A549 (cell line): ENCODE data around the gene TACC2. TPM values are rescaled to one million over a fixed set of nuclear protein-coding genes. Genes with fewer than 3 reads are reported as not detected.

Experiments used
- ATAC-seq, 2 experiments: fragments of 200-7000 bp in 1 of 2; fragments of >200 bp in 1 of 2; cut with Nextera tagmentation in 1 of 2; cut with Tn5 transposase in 1 of 2; 3 replicates each; pipeline versions ENCODE4 v1.8.0 to v1.9.1; 2018 to 2020; ENCODE audit warnings: mild to moderate bottlenecking in 1 of 2, moderate library complexity in 1 of 2
- CTCF ChIA-PET: fragments of 300-600 bp; sonication (Branson Sonifier 250); formaldehyde crosslinking; extraction: SDS; loops from one replicate; lab custom pipeline; 2021; ENCODE audit warnings: antibody characterized with exemption, inconsistent platforms; lab: Yijun Ruan, JAX
- POLR2A ChIA-PET: fragments of 350-600 bp; formaldehyde crosslinking; extraction: SDS; loops from one replicate; lab custom pipeline; 2021; ENCODE audit warnings: antibody characterized with exemption, inconsistent platforms; lab: Yijun Ruan, JAX
- DNase-seq, 2 experiments: peaks; one replicate each; pipeline versions ENCODE4 v3.0.0 to v3.0.0-alpha.2; 2011 to 2016; ENCODE audit warnings: low read depth in 1 of 2, low spot score in 1 of 2
- FAIRE-seq: peaks from 2 replicates; lab custom pipeline; 2011; peaks lifted over from hg19 to GRCh38; lab: Jason Lieb, UNC
- H3K27ac ChIP-seq, 2 experiments: fragments of >200 bp; sonication (Bioruptor Twin); formaldehyde crosslinking; 3 replicates each; pipeline ENCODE4 v1.5.1; 2016 to 2017
- H3K4me1 ChIP-seq: fragments of >200 bp; sonication (Bioruptor Twin); formaldehyde crosslinking; 3 replicates; pipeline ENCODE4 v1.6.1; 2016
- H3K4me2 ChIP-seq: fragments of >200 bp; sonication (Bioruptor Twin); formaldehyde crosslinking; 3 replicates; pipeline ENCODE4 v1.6.1; 2016
- H3K4me3 ChIP-seq: fragments of >200 bp; sonication (Bioruptor Twin); formaldehyde crosslinking; 3 replicates; pipeline ENCODE4 v1.5.1; 2016
- H3K9me3 ChIP-seq: fragments of >200 bp; sonication (Bioruptor Twin); formaldehyde crosslinking; 3 replicates; pipeline ENCODE4 v1.6.1; 2016
- CBX2 ChIP-seq: fragments of 200-600 bp; sonication (generic); IDR thresholded peaks from 2 replicates; pipeline ENCODE4 v1.6.1; 2016; ENCODE audit warnings: low read depth, mild to moderate bottlenecking, borderline replicate concordance
- CBX8 ChIP-seq: fragments of 200-600 bp; sonication (generic); IDR thresholded peaks from 2 replicates; pipeline ENCODE4 v1.6.1; 2016
- CHD4 ChIP-seq: fragments of 200-600 bp; sonication (generic); IDR thresholded peaks from 2 replicates; pipeline ENCODE4 v1.6.1; 2016; ENCODE audit warnings: antibody characterized with exemption, mild to moderate bottlenecking, borderline replicate concordance
- EHF ChIP-seq: fragments of 250-450 bp; sonication (Bioruptor Pico); IDR thresholded peaks from 2 replicates; pipeline ENCODE4 v1.5.0; 2020; ENCODE audit warnings: mild to moderate bottlenecking
- EP300 ChIP-seq, 2 experiments: fragments of >200 bp; sonication (Bioruptor Twin); formaldehyde crosslinking; IDR thresholded peaks; 2 replicates in 1 of 2; 3 replicates in 1 of 2; pipeline ENCODE4 v1.6.1; 2016 to 2017
- ESRRA ChIP-seq: fragments of 150-350 bp; IDR thresholded peaks from 2 replicates; pipeline ENCODE4 v1.6.1; 2014; ENCODE audit warnings: mild to moderate bottlenecking, low read length, borderline replicate concordance
- FOSB ChIP-seq: fragments of 250-450 bp; sonication (Bioruptor Pico); IDR thresholded peaks from 2 replicates; pipeline ENCODE4 v1.5.0; 2020; ENCODE audit warnings: mild to moderate bottlenecking, moderate library complexity
- FOXS1 ChIP-seq: fragments of 250-450 bp; sonication (Bioruptor Pico); IDR thresholded peaks from 2 replicates; pipeline ENCODE4 v1.5.0; 2020; ENCODE audit warnings: mild to moderate bottlenecking, moderate library complexity
- HDAC2 ChIP-seq: fragments of 200-600 bp; sonication (generic); IDR thresholded peaks from 2 replicates; pipeline ENCODE4 v1.6.1; 2016
- HOXB5 ChIP-seq: fragments of 250-450 bp; sonication (Bioruptor Pico); IDR thresholded peaks from 2 replicates; pipeline ENCODE4 v1.5.0; 2020; ENCODE audit warnings: mild to moderate bottlenecking, moderate library complexity
- KDM1A ChIP-seq: fragments of 200-600 bp; sonication (generic); IDR thresholded peaks from 2 replicates; pipeline ENCODE4 v1.6.1; 2016; ENCODE audit warnings: low read depth, mild to moderate bottlenecking
- NPAS2 ChIP-seq: fragments of 250-450 bp; sonication (Bioruptor Pico); IDR thresholded peaks from 2 replicates; pipeline ENCODE4 v1.8.0; 2022; ENCODE audit warnings: mild to moderate bottlenecking, moderate library complexity, borderline replicate concordance
- RAD21 ChIP-seq, 2 experiments: fragments of >200 bp in 1 of 2; sonication (Bioruptor Twin) in 1 of 2; formaldehyde crosslinking in 1 of 2; IDR thresholded peaks in 1 of 2; conservative IDR thresholded peaks in 1 of 2; 2 replicates in 1 of 2; 3 replicates in 1 of 2; pipeline ENCODE4 v1.6.1; 2012 to 2018; ENCODE audit warnings: inconsistent platforms in 1 of 2
- TFCP2L1 ChIP-seq: fragments of 250-450 bp; sonication (Bioruptor Pico); IDR thresholded peaks from 2 replicates; pipeline ENCODE4 v1.5.0; 2021; ENCODE audit warnings: mild to moderate bottlenecking
- ZSCAN20 ChIP-seq: fragments of 250-450 bp; sonication (Bioruptor Pico); IDR thresholded peaks from 2 replicates; pipeline ENCODE4 v1.8.0; 2022; ENCODE audit warnings: mild to moderate bottlenecking, moderate library complexity
- WGBS: methylation state at CpG from one replicate; pipeline ENCODE4 v1.1.6; 2017; ENCODE audit errors: missing lambda C conversion rate; 5-methylcytosine and 5-hydroxymethylcytosine counted together
- polyA plus RNA-seq, 4 experiments: library from polyadenylated mRNA; depleted of rRNA in 3 of 4; stranded (reverse); fragments of >200 nt; fragmentation: RNase III in 1 of 4; extraction: RNeasy Plus Mini Kit Qiagen cat#74134 plus additional on column Dnase treatment in 1 of 4; gene quantifications; 2 replicates in 3 of 4; 3 replicates in 1 of 4; pipeline ENCODE4 v1.2.3, GENCODE V29; 2011 to 2017
- TF ChIP-seq, protein P1 (sequence below): fragments of 450-650 bp; IDR thresholded peaks from 2 replicates; pipeline ENCODE4 v1.6.1; 2014; ENCODE audit warnings: antibody characterized with exemption
- TF ChIP-seq, protein P2 (sequence below): fragments of 250-450 bp; sonication (Bioruptor Pico); IDR thresholded peaks from 2 replicates; pipeline ENCODE4 v1.5.0; 2021; ENCODE audit warnings: mild to moderate bottlenecking, moderate library complexity, borderline replicate concordance
- TF ChIP-seq, protein P3 (sequence below): fragments of 150-350 bp; IDR thresholded peaks from 2 replicates; pipeline ENCODE4 v1.6.1; 2014; ENCODE audit warnings: low read depth, mild to moderate bottlenecking, low read length
- TF ChIP-seq, protein P4 (sequence below): IDR thresholded peaks from 2 replicates; pipeline ENCODE4 v1.6.1; 2012
- TF ChIP-seq, protein P5 (sequence below): fragments of >200 bp; sonication (Bioruptor Twin); formaldehyde crosslinking; IDR thresholded peaks from 3 replicates; pipeline ENCODE4 v1.6.1; 2016

TACC2 gene
- polyA plus RNA-seq, 2 of the 4 experiments (the other 2 are of a cell fraction) = 83.3 to 128 TPM

DNA sequence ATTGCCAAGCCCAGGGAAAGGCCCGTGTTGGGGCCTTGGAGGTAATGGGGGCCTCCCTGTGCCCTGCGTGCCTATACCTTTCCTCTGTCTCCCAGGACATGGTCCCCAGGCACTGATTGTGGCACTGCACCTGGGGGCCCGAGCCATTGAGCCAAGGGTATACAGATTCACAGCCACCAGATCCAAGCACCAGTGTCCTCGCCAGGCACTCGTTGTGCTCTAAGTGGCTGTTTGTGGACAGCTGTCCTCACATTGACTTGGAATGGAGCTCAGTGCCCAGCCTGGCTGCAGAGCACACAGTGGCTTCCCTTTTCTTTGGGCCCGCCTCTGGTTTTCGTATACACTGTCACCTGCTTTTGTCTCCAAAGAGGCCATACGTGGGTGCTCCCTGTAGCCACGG is 210.1 kb downstream of the TACC2 start:
- TF ChIP-seq RAD21 (conservative IDR thresholded peaks at IDR 0.05 in 1 of 2, IDR thresholded peaks at IDR 0.05 in 1 of 2) (no peak), ESRRA (no peak), EP300 (IDR thresholded peaks at IDR 0.05) (no peak), KDM1A (no peak), EHF (no peak), HOXB5 (CRISPR knock-in tag) (no peak), NPAS2 (CRISPR knock-in tag) (no peak)
- TF ChIP-seq, protein P1, sequence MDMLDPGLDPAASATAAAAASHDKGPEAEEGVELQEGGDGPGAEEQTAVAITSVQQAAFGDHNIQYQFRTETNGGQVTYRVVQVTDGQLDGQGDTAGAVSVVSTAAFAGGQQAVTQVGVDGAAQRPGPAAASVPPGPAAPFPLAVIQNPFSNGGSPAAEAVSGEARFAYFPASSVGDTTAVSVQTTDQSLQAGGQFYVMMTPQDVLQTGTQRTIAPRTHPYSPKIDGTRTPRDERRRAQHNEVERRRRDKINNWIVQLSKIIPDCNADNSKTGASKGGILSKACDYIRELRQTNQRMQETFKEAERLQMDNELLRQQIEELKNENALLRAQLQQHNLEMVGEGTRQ = no peak
- TF ChIP-seq, protein P2, sequence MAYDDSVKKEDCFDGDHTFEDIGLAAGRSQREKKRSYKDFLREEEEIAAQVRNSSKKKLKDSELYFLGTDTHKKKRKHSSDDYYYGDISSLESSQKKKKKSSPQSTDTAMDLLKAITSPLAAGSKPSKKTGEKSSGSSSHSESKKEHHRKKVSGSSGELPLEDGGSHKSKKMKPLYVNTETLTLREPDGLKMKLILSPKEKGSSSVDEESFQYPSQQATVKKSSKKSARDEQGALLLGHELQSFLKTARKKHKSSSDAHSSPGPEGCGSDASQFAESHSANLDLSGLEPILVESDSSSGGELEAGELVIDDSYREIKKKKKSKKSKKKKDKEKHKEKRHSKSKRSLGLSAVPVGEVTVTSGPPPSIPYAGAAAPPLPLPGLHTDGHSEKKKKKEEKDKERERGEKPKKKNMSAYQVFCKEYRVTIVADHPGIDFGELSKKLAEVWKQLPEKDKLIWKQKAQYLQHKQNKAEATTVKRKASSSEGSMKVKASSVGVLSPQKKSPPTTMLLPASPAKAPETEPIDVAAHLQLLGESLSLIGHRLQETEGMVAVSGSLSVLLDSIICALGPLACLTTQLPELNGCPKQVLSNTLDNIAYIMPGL = no peak
- Histone ChIP-seq H3K9me3 (no peaks in the 10 kb centered on the region), H3K27ac (no peak overlapping the region), H3K4me2 (no peak overlapping the region), H3K4me1 (peaks cover 16% of the 10 kb centered on the region; the same call in 1 of the 3 replicates), H3K4me3 (no peak overlapping the region)
- ChIA-PET POLR2A (no interaction called here), CTCF (no interaction called here)
- no peak for FAIRE-seq
- no peak for DNase-seq
- ATAC-seq = peak in 1 of 2 experiments; percentile 18; a peak in 3 of 6 replicates
- WGBS = 88% methylated on average over 8 of the region's 9 CpGs

DNA sequence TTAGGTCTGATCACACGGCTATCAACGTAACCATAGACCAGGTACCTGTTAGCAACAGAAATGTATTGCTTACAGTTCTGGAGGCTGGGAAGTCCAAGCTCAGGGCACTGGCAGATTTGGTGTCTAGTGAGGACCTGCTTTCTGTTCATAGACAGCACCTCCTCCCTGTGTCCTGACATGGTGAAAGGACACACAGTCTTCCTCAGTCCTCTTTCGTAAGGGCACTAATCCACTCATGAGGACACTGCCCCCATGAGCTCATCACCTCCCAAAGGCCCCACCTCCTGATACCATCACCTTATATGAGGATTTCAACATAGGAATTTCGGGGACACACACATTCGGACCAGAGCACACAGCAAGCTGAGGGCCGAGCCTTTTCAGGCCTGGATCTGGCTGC is 210.7 kb downstream of the TACC2 start:
- Histone ChIP-seq H3K27ac (no peak overlapping the region), H3K4me3 (no peak overlapping the region), H3K4me1 (peaks cover 16% of the 10 kb centered on the region; the same call in 1 of the 3 replicates), H3K9me3 (no peaks in the 10 kb centered on the region), H3K4me2 (no peak overlapping the region)
- POLR2A ChIA-PET = no interaction called here
- CTCF ChIA-PET = no interaction called here
- no peak for FAIRE-seq
- TF ChIP-seq CHD4 (no peak), FOSB (no peak), HDAC2 (no peak), RAD21 (conservative IDR thresholded peaks at IDR 0.05 in 1 of 2, IDR thresholded peaks at IDR 0.05 in 1 of 2) (no peak), FOXS1 (CRISPR knock-in tag) (no peak), CBX2 (no peak), EHF (no peak), ZSCAN20 (CRISPR knock-in tag) (no peak), HOXB5 (CRISPR knock-in tag) (no peak), CBX8 (no peak), TFCP2L1 (CRISPR knock-in tag) (no peak)
- TF ChIP-seq, protein P2 = no peak
- TF ChIP-seq, protein P3, sequence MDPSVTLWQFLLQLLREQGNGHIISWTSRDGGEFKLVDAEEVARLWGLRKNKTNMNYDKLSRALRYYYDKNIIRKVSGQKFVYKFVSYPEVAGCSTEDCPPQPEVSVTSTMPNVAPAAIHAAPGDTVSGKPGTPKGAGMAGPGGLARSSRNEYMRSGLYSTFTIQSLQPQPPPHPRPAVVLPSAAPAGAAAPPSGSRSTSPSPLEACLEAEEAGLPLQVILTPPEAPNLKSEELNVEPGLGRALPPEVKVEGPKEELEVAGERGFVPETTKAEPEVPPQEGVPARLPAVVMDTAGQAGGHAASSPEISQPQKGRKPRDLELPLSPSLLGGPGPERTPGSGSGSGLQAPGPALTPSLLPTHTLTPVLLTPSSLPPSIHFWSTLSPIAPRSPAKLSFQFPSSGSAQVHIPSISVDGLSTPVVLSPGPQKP = no peak
- TF ChIP-seq, protein P4, sequence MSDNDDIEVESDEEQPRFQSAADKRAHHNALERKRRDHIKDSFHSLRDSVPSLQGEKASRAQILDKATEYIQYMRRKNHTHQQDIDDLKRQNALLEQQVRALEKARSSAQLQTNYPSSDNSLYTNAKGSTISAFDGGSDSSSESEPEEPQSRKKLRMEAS = no peak
- TF ChIP-seq, protein P5, sequence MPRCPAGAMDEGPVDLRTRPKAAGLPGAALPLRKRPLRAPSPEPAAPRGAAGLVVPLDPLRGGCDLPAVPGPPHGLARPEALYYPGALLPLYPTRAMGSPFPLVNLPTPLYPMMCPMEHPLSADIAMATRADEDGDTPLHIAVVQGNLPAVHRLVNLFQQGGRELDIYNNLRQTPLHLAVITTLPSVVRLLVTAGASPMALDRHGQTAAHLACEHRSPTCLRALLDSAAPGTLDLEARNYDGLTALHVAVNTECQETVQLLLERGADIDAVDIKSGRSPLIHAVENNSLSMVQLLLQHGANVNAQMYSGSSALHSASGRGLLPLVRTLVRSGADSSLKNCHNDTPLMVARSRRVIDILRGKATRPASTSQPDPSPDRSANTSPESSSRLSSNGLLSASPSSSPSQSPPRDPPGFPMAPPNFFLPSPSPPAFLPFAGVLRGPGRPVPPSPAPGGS = no peak
- ATAC-seq = peak in 1 of 2 experiments; percentile 12; a peak in 3 of 6 replicates
- no peak for DNase-seq
- 94% methylated on average over 6 of the region's 6 CpGs for WGBS
